PC-3 (cell line): ENCODE data around the gene KDR.

Experiments used
- CTCF ChIP-seq: fragments of 300-600 bp; sonication (generic); conservative IDR thresholded peaks from 2 replicates; pipeline ENCODE4 v1.5.1; 2017; ENCODE audit warnings: antibody characterized with exemption, low read depth, mild to moderate bottlenecking, low read length
- EZH2phosphoT487 ChIP-seq: fragments of 300-600 bp; sonication (generic); IDR thresholded peaks from 2 replicates; pipeline ENCODE4 v1.6.1; 2018; ENCODE audit warnings: mild to moderate bottlenecking, antibody characterized with exemption, low read length, borderline replicate concordance

DNA sequence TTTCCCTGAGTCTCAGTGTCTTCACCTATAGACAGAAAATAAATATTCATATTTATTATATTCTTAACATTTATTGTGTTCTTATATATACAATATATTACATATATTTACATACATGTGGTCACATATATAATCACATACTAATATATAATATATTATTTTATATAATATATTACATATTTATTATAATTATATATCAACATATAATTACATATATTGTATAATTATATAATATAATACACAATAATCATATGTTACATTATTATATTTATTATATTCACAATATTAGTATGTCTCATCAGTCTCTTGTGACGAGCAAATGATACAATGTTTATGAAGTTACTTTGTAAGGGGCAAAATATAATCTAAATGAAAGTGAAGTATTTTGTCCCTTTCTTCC lies 87.7 kb downstream of the KDR start:
- TF ChIP-seq CTCF (no peak), EZH2phosphoT487 (no peak)
